HG03439 (cell line): ENCODE data around the gene PTTG1IP.
"Not testable (repeated sequence)": the region's sequence is repeated elsewhere in the genome, so short reads cannot be mapped to it uniquely, and the experiment has no call there.

Source experiments
- ATAC-seq: cut with Tn5 transposase; IDR thresholded peaks from one replicate; pipeline ENCODE4 v1.9.1; 2021; ENCODE audit warnings: mild to moderate bottlenecking, moderate library complexity; ENCODE audit not compliant: unreplicated experiment

PTTG1IP gene

DNA sequence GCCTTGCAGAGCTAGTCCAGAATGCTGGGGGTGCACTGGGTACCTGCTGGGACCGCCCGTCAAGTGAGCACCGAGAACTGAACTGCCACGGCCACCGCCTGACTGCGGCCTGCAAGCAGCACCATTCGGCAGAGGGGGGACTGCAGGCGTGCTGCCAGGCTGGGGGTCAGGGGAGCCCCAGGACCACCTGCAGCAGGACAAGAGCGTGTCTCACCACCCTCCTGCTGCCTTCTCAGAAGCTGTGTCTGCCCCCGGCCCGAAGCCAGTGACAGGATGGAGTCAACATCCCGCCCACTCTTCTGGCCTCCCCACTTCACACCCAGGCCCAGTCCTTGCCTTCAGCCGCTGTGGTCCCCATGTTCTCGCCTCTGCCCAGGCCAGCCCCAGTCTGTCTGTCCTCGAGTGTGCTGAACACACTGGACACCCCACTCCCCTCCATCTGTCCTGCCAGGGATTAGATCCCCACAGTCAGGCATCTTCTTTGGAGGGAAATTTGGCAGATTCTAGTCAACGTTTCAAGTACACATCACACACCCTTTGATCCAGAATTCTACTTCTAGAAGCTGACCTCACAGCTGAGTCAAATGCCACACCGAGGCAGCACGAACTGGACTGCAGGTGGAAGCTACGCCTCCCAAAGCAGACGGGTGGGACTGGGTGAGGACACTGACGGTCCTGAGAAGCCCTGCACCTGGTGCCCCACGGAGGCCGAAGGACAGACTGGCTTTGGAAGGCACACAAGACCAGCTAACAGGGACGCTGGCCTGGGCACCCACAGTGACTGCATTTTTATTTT lies 26.0 kb downstream of the PTTG1IP start:
- ATAC-seq, result no peak

DNA sequence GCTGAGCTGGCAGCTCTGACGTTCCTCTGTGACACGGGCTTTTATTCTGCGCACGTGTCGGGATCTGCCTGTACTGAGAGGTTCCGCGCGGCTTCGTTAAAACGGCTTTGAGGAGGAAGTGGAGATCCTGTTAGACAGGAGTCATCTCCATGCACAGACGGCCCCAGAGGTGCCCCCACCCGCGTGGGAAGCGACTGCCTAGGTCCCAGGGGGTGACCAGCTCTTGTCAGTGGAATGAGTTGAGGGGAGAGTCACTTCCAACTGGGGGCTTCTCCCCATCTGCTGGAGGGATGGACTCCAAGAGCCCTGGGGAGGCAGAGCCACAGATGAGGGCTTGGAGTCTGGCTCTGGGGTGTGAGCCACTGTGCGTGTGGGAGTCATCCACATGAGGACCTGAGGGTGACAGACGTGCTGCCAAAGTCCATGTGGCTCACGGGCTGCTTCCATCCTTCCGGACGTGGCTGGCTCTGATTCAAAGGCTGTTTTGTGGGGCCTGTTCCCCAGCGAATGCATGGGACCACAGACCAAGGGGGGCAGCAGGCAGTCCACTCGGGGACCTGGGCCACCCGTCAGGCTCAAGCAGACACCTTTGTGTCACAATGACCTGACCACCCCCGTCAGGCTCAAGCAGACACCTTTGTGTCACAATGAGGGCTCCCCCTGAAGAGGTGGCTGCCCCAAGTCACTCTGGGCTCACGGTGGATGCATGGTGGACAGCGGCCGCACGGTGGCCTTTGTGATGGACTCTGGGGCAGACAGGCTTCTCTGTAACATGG lies 26.8 kb downstream of the PTTG1IP start:
- ATAC-seq, result no peak

DNA sequence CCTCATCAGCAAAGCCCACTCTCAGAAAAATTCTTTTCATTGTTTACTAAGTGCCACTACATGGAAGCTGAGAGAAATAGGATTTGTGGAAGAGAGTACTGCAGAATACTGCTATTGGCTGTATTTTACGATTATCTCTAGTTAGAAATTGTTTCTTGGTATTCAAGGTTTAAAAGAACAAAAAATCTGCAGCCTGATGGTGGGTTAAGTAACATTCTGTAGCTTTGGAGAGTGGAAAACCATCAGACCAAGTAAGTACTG lies 27.3 kb downstream of the PTTG1IP start:
- ATAC-seq, result no peak

DNA sequence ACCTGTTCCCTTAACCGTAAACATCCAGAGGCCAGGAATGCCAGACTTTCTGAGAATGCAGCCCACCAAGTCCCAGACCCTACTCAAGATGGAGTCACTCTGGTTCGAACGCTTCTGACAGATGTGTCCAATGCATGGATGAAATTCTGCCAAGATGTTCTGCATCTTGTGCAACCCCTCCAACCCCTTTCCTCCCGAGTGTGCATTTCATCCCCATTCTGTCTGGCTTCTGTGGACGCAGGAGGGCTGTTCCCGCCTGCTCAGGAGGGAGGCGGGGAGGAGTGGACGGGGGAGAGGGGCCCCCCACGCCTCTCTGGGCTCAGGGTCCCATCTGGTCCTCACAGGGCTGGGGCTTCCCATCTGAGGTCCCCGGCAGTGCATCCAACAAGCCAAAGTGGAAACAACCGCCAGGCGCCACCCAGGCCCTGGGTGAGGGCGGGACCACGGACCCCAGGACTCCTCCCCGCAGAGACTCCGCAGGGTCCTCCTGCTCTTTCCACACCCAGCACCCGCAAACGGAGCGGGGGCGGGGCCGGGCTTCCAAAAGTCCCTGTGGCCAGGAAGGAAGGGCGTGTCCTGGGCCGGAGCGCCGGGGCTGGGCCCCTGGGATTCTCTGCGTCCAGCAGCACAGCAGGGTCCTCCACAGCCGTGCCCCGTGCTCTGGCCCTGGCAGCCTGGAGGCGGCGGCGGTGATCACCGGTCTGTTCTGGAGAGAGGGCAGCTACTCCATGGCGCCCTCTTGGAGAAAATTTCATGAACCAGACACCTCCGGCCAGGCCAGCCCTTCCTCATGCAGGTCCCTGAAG lies 27.9 kb downstream of the PTTG1IP start:
- no peak for ATAC-seq

DNA sequence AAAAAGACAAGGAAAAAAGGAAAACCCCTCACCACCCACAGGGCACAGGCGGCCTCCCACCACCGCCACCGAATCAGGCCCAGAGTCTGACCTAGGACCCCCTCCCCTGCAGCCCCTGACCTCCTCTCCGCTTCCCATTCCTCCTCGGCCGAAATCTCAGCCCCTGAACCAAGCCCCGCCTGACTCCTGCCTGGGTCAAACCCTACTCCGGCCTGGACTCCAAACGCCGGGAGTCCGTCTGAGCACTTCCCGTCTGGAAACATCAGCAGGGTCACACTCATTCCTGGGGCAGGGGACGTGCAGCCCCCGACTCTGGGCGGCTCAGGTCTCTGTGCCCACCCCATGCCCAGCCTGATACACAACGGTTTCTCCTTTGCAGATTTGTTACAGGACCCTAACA lies 29.2 kb downstream of the PTTG1IP start:
- ATAC-seq, result no peak

DNA sequence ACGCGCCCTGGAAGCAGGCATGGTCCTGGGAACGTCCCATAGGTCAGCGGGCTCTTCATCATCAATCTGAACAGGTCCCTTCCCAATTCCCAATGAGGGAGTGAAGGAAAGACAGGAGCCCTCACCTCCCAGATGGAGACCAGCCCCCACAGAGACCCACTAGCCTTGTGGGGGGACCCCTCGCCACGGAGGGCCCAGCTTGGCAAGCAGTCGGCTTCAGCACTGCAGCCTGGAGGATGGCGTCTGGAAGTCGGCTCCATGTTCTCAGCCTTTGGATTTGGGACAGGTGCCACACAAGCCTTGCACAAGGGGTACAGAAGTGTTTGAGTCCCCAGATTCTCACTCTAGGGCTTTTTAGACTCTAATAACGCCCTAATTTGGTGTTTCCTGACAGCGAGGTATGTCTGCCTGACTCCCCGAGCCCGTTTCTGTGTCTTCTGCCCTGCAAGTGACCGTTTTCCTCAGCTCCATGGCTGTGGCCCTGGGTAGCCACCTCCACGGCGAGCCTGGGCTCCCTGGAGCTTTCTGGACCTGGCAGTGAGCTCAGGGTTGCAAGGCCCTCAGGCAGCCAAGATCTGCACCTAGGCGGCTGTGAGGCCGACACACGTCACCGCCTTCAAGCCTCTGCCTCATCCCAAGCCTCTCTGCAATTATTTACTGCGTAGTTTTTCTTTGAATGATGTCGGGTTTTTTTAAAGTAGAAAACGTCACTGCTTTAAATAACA lies 30.6 kb downstream of the PTTG1IP start:
- no peak for ATAC-seq

DNA sequence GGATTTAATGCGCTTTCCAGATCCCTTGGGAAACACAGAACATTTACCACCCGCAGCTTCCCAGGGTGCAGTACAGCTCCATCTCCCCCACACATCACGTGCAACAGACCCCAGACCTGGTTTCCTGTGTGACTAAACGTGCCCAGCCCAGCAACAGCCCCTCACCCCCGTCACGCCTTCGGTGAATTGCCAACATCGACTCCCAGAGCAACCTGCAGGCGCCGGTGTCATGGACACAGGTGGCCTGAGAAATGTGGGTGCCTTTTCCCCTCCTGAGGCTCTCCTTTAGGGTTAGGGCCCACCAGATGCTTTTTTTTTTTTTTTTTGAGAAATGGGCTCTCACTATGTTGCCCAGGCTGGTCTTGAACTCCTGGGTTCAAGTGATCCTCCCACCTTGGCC lies 31.4 kb downstream of the PTTG1IP start:
- no peak for ATAC-seq

DNA sequence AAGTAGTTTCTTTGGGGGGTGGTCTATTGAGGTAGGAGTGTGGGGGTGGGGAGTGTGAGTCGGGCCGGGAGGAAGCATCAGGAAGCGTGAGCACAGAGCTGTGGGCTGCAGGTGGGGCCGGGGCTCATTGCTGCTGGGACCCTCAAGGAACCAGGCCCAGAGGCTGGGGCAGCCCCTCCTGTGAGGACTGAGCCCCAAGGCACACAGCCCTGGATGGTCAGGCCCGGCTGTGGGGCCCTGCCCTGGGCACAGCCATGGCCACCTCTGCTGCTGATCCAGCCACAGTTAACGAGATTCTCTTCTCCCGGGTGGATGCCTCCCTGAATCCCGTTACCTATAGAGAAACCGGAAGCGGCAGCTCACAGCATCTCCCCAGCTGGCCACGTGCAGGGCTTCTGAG lies 32.7 kb downstream of the PTTG1IP start:
- no peak for ATAC-seq

DNA sequence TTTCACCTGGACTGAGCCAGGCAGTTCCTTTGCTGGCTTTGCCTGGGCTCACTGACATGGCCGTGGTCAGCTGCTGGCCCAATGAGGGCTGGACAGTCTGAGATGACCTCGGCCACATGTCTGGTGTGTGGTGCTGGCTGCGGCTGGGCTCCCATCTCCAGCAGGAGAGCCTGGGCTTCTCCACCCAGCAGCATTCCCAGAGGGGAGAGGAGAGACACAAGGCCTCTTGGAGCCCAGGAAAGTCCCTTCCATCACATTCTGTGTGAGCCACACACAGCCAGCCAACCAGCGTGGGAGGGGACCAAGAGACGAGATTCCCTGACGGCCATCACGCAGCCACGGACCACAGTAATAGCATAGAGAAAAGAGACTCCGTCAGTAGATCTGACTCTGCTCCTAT lies 34.5 kb downstream of the PTTG1IP start:
- no peak for ATAC-seq

DNA sequence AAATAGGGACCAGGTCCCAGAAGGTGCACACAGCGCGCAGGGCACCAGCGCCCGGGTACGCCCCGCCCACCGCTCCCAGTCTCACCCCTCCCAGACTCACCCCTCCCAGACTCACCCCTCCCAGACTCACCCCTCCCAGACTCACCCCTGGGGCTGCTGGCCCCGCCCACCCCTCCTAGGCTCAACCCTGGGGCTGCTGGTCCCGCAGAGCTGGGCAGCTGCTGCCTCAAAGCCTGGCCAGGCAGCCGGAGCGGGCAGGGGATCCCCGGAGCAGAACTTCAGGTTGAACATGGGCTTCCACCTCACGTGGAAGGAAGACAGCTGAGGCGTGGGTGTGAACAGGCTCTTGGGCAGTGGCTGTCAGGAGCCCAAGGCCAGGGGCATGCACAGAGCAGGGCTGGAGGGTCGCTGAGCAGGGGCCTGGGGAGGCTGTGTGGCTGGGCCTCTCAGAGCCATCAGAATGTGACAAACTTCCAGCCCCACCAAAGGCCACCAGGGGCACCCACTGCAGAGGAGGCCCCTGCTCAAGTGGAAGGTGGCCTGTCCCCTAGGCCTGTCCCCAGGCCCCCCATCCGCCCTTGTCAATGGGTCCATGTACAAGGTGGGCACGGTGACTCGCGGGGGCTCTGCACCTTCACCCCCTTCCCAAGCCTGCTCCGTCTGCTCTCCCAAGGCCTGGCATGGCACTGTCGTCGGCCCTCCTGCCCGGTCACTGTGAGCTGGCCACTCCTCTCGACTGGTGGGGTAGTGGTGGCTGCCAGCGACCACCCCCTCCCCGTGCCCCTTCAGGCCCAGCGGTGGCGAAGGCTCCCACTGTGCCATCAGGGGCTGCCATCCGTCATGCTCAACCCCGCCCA lies 35.2 kb downstream of the PTTG1IP start:
- ATAC-seq, result no peak

DNA sequence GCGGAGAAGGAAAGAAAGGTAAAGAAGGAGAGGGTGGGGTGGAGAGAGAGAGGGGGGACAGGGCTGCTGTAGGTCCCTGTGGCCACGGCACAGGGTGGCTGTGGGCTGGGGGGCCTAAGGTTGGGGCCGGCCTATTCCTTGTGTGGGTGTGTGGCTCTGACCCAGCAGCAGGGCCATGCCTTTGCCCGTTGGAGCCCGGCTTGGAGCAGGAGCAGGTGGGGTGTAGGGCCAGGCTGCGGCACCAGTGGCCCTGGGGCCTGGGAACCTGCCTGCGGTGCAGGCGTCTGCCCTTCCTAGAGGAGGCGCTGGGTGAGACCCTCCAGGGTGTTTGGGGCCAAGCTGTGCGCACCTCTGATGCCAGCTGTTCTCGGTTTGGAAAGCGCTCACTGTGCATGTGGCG lies 36.0 kb downstream of the PTTG1IP start:
- ATAC-seq, result no peak

DNA sequence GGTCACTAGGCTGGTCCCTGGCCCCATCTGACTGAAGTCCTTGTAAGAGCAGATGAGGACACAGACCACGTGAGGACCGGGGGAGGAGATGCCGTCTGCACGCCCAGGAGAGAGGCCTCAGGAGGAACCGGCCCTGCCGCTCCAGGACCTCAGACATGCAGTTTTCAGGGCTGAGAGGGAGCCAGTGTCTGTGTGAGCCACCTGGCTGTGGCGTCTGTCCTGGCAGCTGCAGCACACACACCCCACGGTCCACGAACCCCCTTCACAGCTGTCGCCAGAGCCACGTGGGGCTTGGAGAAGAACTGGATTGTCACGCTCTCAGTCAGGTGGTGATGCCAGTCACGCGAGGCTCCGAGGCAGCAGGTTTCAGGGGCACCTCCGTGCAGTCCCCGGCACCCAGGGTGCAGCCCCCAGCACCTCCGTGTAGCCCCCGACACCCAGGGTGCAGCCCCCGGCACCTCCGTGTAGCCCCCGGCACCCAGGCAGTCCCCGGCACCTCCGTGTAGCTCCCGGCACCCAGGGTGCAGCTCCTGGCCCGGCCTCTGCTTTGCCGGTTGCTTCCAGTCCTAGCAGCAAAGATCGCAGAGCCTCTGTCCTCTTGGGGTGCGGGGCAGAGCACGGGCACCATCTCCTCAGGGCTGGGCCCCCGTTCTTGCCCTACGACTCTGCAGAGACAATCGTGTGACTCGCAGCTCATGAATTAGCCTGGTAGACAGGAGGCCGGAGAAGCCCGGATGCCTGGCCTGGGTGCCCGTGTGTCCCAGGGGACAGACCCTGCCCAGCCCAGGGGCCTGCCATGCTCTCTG lies 36.6 kb downstream of the PTTG1IP start:
- no peak for ATAC-seq

DNA sequence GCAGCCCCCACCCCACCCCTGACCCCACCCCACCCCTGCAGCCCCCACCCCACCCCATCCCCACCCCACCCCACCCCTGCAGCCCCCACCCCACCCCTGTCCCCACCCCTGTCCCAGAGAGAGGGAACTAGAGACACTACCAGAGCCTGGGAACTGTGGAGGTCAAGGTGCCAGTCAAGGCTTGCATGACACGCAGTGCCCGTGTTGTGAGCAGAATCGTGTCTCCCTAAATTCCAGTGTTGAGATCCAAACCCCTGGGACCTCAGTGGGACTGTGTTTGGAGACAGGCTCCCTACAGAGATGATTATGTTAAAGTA lies 37.2 kb downstream of the PTTG1IP start:
- ATAC-seq, result no peak

DNA sequence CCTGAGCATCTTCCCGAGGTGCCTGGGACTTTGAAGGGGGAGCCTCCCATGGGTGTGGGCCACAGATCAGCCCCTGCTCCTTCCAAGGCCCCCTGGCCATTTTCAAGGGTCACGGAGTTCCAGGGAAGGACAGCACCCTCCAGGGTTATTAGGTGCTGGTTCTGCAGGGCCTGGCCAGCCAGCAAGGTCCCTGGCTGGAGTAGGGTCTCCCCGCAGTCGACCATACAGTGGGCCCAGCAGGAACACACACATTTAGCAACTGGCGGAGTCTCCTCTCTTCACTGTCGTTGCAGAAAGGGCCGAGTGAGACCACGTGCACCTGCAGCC lies 37.9 kb downstream of the PTTG1IP start:
- ATAC-seq, result no peak

DNA sequence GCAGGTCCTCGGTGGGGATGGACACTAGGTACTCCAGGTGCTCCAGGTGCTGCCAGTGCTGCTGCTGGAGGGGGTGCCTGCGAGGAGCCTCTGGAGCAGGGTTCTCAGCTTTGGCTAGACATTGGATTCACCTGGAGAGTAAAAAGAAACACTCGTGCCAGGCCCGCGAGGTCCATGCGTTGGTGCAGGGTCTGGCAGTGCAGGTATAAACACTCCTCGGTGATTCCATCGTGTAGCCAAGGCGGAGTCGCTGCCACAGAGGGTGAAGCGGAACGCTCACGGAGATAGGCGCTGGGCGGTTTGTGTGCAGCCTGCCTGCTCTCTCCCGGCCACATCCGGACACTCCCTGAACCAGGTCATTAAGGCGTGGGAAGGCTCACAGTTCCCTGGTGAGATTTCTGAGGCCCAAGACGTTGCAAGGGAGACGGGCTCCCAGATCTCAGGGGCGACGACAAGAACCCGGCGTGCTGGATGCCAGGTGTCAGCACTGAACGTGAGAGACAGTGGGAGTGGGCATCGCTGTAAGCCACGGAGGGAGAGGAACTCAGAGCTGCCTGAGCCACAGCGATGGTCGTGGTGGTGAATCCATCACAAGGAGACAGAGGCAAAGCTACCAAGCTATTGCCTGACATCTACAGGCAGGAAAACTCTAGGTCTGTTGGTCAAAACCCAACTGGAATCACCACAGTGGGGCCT lies 38.4 kb downstream of the PTTG1IP start:
- no peak for ATAC-seq

DNA sequence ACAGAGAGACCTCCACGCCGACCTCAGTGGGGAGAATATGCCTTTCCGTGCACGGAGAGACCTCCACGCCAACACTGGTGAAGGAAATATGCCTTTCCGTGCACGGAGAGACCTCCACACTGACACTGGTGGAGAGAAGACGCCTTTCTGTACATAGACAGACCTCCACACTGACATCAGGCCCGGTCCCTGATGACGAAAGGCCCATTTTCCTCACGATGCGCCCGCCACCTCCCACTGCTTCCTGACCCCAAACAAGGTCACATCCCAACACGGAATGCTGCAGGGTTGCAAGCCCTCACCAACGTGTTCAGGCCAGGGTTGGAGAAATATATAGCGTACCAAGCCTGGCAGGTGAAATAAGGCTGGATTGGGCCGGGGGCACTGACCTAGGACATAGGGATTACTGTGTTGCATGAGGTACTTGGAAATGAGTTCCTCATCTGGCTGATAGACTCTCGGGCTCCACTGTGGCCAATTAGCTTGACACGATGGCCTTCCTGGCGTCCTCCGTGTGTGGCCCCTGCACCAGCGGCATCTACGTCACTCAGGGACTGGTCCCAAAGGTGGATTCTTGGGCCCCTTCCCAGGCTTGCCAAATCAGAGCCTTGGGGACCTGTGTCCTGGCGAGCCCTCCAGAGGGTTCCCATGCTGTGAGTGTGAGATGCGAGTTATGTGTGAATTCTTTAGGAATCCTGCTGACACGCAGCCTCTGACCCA lies 39.1 kb downstream of the PTTG1IP start:
- ATAC-seq, result no peak

DNA sequence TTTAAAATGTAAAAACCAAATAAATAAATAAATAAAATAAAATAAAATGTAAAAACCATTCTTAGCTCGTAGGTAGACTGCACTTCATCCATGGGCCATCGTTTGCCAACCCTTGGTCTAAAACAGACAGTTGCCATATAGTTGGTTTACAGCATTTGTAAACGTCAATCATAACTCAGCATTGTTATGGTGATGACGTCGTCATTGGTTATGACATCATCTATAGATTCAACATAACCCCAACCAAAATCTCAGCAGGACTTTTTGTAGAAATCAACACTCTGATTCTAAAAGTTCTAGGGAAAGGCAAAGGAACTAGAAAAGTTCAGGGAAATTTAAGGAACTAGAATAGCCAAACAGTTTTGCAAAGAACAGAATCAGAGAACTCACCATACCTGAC lies 39.8 kb downstream of the PTTG1IP start:
- no peak for ATAC-seq

DNA sequence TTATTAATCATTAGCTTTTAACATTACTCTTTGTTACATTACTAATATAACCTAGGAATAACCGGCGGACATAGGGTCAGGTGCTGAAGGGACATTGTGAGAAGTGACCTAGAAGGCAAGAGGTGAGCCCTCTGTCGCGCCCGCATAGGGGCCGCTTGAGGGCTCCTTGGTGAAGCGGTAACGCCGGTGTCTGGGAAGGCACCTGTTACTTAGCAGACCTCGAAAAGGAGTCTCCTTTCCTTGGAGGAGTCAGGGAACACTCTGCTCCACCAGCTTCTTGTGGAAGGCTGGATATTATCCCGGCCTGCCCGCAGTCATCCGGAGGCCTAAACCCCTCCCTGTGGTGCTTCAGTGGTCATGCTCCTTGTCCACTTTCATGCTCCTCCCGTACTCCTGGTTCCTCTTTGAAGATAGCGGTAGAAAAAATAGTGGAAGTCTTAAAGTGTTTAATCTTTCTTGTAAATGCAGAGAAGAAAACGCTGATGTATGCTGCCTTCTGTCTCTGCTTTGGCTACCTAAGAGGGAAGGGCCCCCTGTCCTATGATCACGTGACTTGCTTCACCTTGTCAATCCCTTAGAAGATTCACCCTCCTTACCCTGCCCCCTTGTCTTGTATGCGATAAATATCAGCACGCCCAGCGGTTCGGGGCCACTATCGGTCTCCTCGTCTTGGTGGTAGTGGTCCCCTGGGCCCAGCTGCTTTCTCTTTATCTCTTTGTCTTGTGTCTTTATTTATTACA lies 40.8 kb downstream of the PTTG1IP start:
- not testable (repeated sequence) for ATAC-seq
